ENCODE results near the gene GP2.

GRCh38 chr16:20323591-20324117 is 3.7 kb downstream of the GP2 start:
- TF ChIP-seq FOSL2 (IDR thresholded peaks at IDR 0.05) (no peak), FOSL2 (CRISPR knock-in tag; IDR thresholded peaks at IDR 0.05) (no peak), HDAC2 (IDR thresholded peaks at IDR 0.05) (no peak), CTCF (IDR thresholded peaks at IDR 0.05) (no peak), ELK1 (IDR thresholded peaks at IDR 0.05; ENCODE audit: low read depth, low read length) (no peak), POLR2A (IDR thresholded peaks at IDR 0.05; ENCODE audit: low read length) (no peak), BCL3 (IDR thresholded peaks at IDR 0.05) (no peak), BHLHE40 (IDR thresholded peaks at IDR 0.05; ENCODE audit: low read depth, low read length) (no peak), MYC (IDR thresholded peaks at IDR 0.05; ENCODE audit: borderline replicate concordance, low read length) (no peak), KDM5A (IDR thresholded peaks at IDR 0.05) (no peak), SREBF2 (IDR thresholded peaks at IDR 0.05) (no peak), JUN (IDR thresholded peaks at IDR 0.05) (no peak), ZC3H11A (IDR thresholded peaks at IDR 0.05) (no peak), MAZ (IDR thresholded peaks at IDR 0.05; ENCODE audit: borderline replicate concordance, low read depth, low read length) (no peak), CEBPB (IDR thresholded peaks at IDR 0.05) (no peak)

All from A549 (cell line).